LoVo (cell line): Measurements from ENCODE around the gene GOLIM4.
"Not testable (repeated sequence)": the region's sequence is repeated elsewhere in the genome, so short reads cannot be mapped to it uniquely, and the experiment has no call there.

ENCODE experiments used
- DNase-seq: peaks from one replicate; pipeline ENCODE4 v3.0.0-alpha.2; 2016; ENCODE audit warnings: low spot score

Gene GOLIM4

DNA sequence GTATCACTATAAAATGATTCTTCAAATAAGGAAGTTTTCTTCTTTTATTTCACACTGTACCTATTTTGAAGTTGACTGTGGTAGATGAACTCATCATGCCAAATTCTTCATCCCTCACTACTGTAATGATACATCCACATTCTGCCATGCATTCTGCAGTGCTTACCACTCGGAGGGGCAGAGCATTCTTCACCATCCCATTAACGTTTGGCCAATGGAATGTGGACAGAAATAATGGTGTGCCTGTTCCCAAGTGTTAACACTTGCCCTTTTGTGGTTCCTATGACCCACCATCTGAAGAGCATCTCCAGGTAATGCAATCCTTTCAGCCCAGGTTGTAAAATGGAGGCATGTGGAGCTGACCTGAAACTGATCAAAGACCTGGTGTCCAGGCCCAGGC is 18.6 kb downstream of the GOLIM4 start:
- DNase-seq: no peak

DNA sequence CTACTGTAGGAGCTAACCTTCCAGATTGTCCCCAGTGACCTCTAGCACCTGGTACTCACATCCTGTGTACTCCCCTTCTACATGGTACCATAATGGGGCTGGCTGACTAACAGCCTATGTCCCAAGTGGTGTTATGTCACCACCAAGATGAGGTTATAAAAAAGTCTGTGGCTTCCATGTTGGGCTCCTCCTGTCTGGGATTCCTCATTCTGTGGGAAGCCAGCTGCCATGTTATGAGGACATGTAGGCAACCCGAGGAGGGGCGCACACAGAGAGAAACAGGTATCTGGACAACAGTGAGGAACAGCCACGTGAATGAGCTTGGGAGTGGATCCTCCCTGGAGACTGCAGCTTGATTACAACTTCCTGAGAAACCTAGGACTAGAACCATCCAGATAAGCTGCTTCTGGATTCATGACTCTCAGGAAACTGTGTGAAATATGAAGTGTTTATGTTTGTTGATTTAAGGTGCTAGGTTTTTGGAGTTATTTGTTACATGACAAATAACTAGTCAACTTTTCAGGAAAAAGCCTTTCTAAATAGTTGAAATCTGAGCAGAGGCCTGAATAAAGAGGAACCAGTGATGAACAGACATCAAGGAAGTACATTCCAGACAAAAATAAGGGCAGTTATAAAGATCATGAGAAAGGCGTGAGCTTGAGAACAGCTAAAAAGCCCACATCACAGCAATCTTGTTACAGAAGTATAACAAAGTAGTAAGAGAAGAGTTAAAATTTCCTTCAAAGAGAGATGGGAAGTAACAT is 21.7 kb downstream of the GOLIM4 start:
- DNase-seq: no peak

DNA sequence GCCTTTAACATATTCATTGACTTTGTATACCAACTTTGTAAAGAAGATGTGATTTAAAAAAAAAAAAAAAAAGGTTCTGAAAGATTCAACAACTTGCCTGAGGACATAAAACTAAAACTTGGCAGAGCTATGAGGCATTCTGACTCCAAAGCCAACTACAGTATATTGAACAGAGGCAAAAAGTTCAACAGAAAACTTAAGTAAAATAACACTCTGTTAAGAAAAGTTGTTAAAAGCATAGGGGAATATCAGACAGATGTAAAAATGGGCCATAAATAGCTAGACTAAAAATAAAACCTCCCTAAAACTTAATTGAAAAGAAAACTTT is 23.4 kb downstream of the GOLIM4 start:
- DNase-seq: no peak

- peak; percentile 59 for DNase-seq
Observed at GRCh38 chr3:168071591-168072322, 24.0 kb downstream of the GOLIM4 start.

DNA sequence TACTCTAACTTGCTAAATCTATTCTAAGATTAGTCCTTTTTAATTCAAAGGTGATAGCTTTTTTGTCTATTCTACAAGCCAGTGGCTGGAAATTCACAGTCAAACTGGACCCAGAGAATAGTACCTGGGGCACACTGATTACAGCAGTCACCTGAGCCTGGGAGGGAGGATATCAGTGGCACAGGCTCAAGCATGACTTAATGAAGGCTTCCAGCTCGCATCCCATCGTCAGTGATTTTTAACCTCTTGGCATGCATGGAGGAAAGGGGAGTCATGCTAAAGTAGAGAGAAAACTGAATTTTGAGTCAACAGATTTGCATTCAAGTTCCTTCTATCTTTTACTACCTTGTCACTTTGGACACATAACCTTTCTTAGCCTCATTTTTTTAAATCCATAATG is 24.8 kb downstream of the GOLIM4 start:
- no peak for DNase-seq

DNA sequence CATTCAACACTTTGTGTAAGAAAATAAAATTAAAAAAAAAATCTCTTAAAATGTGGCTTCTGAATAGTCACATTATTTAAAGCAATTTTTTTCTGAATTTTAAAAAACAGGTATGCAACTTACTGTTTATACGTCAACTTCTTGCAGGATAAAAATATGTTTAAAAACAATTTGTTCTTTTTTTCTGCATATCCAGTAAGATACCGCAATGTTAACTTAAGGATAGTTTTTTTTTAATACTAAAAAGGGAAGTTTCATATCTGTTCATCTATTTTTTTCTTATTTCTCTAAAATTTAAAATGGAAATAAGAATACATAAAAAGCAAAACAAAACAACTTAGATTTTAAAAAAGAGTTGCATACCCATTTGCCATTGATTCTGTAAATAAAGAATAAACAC is 27.4 kb downstream of the GOLIM4 start:
- DNase-seq: no peak

DNA sequence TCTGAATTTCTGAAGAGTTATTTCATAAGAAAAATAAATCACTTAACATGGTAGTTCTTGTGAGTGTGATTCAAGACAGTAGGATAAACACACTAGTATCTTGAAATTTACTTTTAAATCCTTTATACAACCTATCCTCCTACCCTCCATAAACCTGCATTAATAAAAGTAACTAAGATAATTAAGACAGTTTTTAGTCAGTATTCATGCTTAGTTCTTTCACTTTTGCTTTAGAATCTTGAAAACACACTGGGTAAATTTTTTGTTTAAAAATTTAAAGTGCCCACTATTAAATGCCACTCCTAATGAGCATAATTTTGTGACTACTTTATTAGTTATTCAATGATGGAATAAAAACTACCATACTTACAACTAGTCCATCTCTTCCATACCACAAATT is 28.8 kb downstream of the GOLIM4 start:
- no peak for DNase-seq

GRCh38 chr3:168065569-168065968 is 30.2 kb downstream of the GOLIM4 start:
- no peak for DNase-seq

GRCh38 chr3:168063122-168063521 is 32.6 kb downstream of the GOLIM4 start:
- no peak for DNase-seq

- DNase-seq: no peak
Observed at GRCh38 chr3:168062679-168063078, 33.0 kb downstream of the GOLIM4 start.

DNA sequence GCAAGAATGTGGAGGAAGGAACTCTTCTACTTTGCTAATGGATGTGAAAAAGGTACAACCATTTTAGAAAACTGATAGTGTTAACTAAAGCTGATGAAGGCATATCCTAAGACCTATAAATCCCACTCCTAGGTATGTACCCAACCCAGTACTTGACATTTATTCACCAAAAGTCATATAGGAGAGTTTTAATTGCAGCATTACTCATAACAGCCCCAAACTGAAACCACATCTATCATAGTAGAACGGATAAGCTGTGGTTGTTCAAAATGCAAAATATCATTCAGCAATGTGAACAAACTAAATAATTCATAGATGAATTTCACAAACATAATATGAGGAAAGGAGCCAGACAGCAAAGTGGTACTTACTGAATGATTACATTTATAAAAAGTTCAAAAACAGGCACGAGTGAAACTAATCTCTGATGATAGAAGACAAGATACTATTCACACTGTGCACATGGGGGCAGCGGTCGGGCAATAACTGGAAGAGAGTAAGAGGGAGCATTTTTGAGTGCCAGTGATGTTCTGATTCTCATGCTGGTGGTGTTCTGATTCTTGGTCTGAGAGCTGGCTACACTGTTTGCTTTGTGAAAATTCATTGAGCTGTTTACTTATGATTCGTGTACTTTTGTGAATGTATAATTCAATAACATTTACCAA is 34.3 kb downstream of the GOLIM4 start:
- no peak for DNase-seq

DNA sequence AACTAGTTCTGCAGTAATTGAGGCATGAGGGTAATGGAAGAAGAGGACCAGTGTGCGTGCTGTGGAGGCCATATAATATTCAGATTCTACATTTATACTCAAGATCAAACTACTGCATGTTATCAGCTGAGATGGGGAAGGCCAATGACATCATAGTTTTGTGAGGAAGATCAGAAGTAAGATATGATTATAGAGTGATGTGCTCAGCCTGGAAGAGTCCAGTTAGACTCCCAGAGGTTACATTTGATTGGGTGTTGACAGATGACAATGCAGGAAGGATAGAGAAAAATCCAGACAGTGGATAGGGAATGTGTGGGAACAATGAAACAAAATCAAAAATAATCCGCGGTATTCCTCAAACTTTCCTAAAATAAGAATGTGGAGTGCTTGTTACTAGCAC is 35.4 kb downstream of the GOLIM4 start:
- DNase-seq: no peak

GRCh38 chr3:168058481-168058880 is 37.2 kb downstream of the GOLIM4 start:
- DNase-seq: no peak

DNA sequence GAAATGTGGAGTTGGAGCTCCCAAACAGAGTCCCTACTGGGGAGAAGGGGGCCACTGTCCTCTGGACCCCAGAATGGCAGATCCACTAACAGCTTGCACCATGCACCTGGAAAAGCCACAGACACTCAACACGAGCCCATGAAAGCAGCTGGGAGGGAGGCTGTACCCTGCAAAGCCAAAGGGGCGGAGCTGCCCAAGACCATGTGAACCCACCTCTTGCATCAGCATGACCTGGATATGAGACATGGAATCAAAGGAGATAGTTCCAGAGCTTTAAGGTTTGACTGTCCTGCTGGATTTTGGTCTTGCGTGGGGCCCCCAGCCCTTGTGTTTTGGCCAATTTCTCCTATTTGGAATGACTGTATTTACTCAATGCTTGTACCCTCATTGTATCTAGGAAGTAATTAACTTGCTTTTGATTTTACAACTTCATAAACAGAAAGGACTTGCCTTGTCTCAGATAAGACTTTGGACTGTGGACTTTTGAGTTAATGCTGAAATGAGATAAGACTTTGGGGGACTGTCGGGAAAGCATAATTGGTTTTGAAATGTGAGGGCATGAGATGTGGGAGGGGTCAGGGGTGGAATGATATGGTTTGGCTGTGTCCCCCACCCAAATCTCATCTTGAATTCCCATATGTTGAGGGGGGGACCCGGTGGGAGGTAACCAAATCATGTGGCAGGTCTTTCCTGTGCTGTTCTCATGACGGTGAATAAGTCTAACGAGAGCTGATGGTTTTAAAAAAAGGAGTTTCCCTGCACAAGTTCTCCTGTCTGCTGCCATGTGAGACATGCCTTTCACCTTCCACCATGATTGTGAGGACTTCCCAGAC is 39.1 kb downstream of the GOLIM4 start:
- DNase-seq: not testable (repeated sequence)

- DNase-seq: no peak
Observed at GRCh38 chr3:168054447-168054846, 41.3 kb downstream of the GOLIM4 start.

GRCh38 chr3:168053115-168053514 is 42.6 kb downstream of the GOLIM4 start:
- DNase-seq: no peak

DNA sequence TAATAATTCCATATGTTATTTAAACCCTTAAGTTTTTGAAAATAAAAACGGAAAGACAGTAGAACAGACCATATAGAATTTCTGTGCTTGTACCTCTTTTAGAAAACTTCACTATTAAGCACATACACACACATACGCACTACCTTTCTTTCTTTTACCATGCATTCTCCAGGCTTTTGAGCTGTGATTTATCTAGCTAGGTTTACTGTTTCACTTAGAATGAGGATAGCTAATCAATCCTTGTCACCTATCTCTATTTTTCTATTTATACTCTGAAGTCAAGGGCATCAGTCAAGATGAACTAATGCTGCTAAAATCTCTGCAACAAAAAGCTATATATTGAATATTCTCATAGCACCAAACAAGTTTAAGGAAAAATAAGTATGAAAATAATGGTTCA is 43.2 kb downstream of the GOLIM4 start:
- DNase-seq: no peak

DNA sequence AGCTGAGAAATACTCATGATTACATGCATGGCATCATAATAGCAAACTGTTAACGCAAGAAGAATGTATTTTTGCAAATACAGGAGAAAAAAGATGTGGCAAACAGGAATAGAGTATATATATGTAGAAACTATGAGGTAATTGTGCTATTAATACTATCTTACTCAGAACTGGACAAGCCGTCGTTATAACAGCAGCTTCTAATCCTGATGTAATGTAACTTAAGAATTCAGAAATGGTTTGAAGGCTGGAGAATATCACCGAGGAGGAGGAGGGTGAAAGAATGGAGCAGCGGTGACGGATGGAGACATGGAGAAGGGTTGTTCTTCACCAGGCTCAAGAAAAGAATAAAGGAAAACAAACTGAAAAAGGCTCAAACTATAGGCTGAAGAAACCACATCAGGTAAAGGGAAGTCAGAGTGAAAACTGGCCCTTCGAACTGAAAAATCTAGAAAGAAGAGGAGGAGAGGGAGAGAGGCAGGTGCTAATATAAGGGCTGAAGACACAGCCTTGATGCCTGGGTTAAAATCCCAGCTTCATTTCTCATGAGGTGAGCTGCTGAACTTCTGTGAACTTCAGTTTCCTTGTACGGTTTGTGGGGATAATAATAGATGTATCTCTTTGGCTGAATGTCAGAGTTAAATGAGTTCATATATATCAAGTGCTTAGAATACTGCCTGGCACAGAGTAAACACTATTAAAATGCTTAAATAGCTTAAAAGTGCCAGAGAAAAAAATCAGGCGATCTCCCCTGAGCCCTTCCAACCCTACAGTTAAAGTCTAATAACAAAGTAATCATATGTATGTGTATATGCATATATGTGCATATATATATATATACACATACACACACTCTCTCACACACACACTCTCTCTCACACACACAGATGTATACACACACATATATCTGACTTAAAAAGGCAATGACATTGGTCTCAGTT is 43.9 kb downstream of the GOLIM4 start:
- DNase-seq: no peak

DNA sequence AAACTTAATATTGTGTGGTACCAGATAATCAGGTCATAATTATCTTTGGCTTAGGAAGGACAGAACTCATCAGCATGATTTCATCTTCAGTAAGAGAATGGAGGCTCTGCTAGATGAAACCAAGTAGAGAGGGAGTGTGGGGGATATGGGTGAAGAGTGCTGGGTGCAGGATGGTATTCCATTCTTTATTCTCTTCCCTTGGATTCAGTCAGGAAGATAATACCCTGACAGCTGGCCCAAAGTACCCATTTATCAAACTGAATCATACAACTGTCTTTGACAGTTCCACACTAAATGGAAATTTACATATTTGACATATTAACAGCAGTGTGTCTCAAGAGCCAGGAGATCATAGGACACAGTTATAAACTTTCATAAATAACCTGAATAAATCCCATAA is 44.7 kb downstream of the GOLIM4 start:
- no peak for DNase-seq

DNA sequence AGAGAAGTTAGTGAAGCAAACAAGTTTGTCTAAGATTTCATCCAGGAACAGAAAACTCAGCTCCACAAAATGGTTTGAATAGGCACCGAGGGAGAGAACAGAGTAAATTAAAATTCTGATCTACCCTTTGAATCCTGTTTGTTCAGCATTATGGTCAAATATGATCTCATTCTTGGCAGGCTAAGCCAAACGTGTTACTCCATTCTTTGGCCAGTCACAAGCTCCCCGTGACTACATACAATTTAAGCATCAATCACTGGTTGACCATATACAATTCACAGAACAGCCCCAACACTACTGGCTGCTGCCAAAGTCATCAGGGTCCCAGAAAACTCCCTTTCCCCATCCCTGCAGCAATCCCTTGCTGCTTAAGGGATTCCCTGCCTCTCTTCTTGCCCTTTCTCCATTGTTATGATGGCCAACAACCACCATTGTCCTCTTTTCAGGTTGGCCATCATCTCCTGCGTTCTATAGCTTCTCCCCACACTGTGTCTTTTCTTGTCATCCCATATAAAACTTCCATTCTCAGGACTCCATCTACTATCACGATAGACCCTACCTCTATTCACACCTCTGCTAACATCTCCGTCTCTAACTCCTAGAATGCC is 46.3 kb downstream of the GOLIM4 start:
- DNase-seq: no peak
